GM18511 (cell line): ENCODE data around the gene SPSB2.
A peak's percentile ranks its signal among the peaks of the same experiment; 100 is the strongest.
"Not testable (repeated sequence)": the region's sequence is repeated elsewhere in the genome, so short reads cannot be mapped to it uniquely, and the experiment has no call there.

ENCODE experiments used
- ATAC-seq: cut with Tn5 transposase; IDR thresholded peaks from one replicate; pipeline ENCODE4 v1.9.1; 2021; ENCODE audit warnings: mild to moderate bottlenecking, moderate library complexity; ENCODE audit not compliant: unreplicated experiment

The SPSB2 gene

GRCh38 chr12:6902448-6902847 lies 29.3 kb upstream of the SPSB2 start:
- ATAC-seq: no peak

GRCh38 chr12:6899837-6900519 lies 26.9 kb upstream of the SPSB2 start:
- no peak for ATAC-seq

GRCh38 chr12:6899427-6899826 lies 26.3 kb upstream of the SPSB2 start:
- no peak for ATAC-seq

- ATAC-seq: no peak
These were observed 23.8 kb upstream of the SPSB2 start for GRCh38 chr12:6896846-6897435.

GRCh38 chr12:6894321-6894720 lies 21.2 kb upstream of the SPSB2 start:
- no peak for ATAC-seq

GRCh38 chr12:6892683-6893082 lies 19.6 kb upstream of the SPSB2 start:
- not testable (repeated sequence) for ATAC-seq

- peak; percentile 15 for ATAC-seq
These were observed 18.5 kb upstream of the SPSB2 start for GRCh38 chr12:6891646-6892001.

- ATAC-seq: peak; percentile 94
These were observed 17.9 kb upstream of the SPSB2 start for GRCh38 chr12:6890789-6891645.

- not testable (repeated sequence) for ATAC-seq
These were observed 16.9 kb upstream of the SPSB2 start for GRCh38 chr12:6889775-6890573.

GRCh38 chr12:6888794-6889193 lies 15.7 kb upstream of the SPSB2 start:
- ATAC-seq: not testable (repeated sequence)

GRCh38 chr12:6888360-6888759 lies 15.3 kb upstream of the SPSB2 start:
- no peak for ATAC-seq

GRCh38 chr12:6887460-6887859 lies 14.4 kb upstream of the SPSB2 start:
- no peak for ATAC-seq

GRCh38 chr12:6886206-6886999 lies 13.3 kb upstream of the SPSB2 start:
- ATAC-seq: not testable (repeated sequence)

GRCh38 chr12:6884539-6884938 lies 11.4 kb upstream of the SPSB2 start:
- ATAC-seq: no peak

GRCh38 chr12:6883683-6884082 lies 10.6 kb upstream of the SPSB2 start:
- ATAC-seq: no peak

GRCh38 chr12:6883252-6883651 lies 10.1 kb upstream of the SPSB2 start:
- no peak for ATAC-seq

GRCh38 chr12:6879824-6880223 lies 6.7 kb upstream of the SPSB2 start:
- not testable (repeated sequence) for ATAC-seq

GRCh38 chr12:6874015-6874368 lies 889 bp upstream of the SPSB2 start:
- not testable (repeated sequence) for ATAC-seq

- peak; percentile 43 for ATAC-seq
These were observed 742 bp downstream of the SPSB2 start for GRCh38 chr12:6872073-6873048.
